Occipital lobe (tissue), 2 donors: ENCODE data around the gene EPB41L1. TPM values are rescaled to one million over a fixed set of nuclear protein-coding genes. Genes with fewer than 3 reads are reported as not detected.
A peak's percentile ranks its signal among the peaks of the same experiment; 100 is the strongest.

Experiments
- DNase-seq: peaks from one replicate; lab custom pipeline; 2025; lab: John Stamatoyannopoulos, UW
- total RNA-seq: library from RNA; depleted of rRNA; stranded (reverse); fragments of >200 nt; gene quantifications from one replicate; pipeline ENCODE4 v1.2.3, GENCODE V29; 2014

The EPB41L1 gene
- 82.2 TPM for total RNA-seq

DNA sequence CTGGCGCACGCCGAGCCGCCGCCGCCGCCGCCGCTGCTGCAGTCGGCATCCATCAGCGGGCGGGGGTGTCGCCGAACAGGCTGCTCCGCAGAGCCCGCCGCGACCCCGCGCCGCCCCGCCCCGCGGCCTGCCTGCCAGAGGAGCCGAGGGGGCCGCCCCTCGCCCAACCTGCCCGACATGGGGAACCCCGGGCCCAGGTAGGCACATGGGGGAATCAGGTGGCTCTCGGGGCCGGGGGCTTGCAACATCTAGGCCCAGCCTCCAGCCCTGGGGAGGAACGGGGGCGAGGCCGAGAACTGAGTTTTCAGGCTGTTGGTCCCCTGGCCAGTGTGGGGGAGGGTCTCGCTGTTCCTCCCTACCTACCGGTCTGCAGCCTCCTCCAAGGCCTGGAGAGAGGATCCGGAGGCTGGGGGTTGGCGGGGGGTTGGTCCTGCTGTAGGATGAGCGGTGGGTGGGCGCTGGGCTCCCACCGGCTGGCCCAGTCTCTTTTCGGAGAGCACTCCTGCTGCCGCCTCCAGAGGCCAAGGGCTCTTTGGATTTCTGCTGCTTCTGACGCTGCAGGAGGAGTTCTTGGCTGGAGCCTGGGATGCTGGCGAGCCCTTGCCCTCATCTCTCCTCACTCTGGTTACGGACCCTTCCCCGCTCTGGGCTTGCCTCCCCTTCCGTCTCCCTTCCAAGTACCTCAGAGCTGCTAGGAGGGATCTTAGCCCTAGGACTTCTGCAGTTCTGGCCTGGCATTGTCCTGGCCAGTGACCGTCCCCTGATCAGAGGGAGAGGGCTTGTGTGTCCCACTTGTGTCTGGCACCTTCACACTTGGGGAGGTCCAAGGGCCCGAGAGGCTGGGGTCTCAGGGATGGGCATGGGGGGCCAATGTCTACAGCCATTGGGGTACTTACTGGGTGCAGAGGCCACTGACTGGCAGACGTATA is at the start of gene EPB41L1:
TSS of gene EPB41L1 (plus strand) at position 41 of the 929 bp plus-strand sequence. CDS start 19,038 bp downstream, outside the sequence.
- peak; percentile 46 for DNase-seq

DNA sequence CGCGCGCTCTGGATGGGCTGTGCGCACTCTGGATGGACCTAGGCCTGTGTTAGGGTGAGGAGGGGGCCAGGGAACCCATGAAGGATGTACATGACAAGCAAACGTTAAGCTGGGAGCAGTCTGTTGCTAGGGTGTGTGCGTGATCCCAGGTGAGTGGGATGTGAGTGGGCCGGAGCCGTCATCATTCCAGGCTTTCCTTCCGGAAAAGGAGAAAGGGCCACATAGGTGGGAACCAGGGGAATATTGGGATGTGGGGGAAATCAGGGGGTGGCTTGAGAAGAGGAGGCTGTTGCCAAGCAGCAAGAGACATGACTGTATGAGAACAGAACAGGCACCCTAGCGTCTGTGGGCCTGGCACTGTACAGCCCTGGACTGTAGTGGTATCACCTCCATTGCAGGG is 49.7 kb upstream of the EPB41L1 start:
- DNase-seq: no peak

DNA sequence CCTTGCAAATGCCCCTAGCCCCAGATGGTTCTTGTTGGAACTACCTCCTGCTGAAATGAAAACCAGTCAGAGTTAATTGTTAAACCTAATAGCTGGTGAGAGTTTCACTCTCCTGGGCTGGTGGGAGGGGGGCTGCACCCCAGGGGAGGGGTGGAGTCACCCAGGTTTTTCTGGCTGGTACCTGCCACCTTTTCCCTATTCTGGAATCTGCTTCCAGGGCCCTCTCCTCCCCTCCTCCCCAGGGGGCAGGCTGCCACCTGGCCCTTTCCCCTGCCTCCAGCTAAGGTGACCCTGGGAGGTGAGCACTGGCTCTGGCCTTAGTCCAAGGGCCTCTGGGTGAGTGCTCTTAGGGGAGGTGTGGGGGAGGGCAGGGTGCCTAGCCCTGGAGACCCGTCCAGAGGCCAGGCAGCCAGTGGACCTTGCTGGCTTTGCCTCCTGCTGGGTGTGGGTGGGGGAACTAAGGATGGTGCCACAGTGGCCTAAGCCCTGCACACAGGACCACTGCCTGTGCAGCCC is 48.8 kb upstream of the EPB41L1 start:
- no peak for DNase-seq

DNA sequence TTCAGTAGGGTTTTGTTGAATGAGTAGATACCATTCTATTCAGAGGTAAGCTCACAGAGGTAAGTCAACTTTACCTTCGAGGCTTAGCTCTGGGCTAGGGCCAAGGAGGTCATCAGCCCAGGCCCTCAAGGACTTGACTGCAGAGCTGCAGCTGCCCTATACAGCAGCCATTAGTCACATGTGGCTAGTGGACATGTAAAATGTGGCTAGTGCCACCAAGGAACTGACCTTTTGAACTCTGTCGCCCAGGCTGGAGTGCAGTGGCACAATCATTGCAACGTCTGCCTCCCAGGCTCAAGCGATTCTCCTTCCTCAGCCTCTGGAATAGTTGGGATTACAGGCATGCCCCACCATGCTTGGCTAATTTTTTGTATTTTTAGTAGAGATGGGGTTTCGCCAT is 47.9 kb upstream of the EPB41L1 start:
- DNase-seq: no peak

DNA sequence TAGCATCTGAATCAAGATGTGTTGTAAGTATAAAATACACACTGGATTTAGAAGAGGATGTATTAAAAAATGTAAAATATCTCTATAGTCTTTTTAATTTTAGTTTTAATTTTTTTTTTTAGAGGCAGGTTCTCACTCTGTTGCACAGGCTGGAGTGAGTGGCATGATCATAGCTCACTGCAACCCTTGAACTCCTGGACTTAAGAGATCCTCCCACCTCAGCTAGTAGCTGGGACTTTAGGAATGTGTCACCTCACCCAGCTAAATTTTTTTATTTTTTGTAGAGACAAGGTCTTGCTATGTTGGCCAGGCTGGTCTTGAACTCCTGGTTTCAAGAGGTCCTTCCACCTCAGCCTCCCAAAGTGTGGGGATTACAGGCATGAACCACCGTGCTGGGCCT is 46.7 kb upstream of the EPB41L1 start:
- no peak for DNase-seq

DNA sequence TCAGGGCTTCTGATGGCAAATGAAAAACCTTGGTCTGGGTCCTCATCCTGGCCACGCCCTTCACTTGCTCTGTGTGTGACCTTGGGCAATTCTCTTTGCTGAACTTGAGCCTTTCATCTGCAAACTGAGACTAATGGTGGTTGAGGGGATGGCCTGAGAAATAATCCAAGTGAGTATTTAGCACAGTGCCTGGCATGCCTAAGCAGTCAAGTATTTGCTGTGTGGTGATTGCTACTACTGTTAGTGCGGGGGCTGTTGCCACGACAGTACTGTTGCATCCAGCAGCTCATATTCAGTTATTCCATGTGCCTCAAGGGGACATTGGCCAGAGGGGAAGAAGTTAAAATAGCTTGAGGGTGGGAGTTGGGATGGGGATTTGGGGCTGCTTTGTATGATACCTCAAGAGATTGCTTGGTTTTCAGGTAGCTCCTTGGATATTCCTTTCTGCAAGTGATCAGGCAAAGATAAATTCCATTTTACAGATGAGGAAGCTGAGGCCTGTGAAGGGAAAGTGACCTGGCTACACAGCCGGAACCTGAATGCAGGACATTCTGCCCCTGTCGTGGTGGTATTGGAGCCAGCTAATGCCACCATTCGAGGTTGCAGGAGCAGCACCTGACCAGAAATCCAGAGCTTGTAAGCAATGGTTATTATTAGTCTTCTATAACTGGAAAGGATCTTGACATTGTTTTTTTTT is 45.1 kb upstream of the EPB41L1 start:
- DNase-seq: no peak

DNA sequence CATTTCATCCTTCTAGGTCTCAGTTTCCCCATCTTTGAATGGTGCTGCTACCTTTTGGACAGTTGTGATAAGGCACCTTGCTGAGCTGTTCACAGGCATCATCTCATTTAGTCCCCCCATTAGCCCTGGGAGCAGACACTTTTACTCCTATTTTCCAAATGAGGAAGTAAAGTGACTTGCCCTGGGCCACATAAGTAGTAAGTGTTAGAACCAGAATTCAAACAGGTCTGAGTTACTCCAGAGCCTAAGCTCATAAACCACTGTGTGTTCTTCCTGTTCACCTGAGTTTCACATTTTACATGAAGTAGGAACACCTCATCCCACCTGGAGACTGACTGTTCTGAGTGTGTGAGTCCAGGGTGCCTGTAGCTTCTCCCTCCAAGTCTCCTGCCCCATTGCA is 43.5 kb upstream of the EPB41L1 start:
- no peak for DNase-seq

DNA sequence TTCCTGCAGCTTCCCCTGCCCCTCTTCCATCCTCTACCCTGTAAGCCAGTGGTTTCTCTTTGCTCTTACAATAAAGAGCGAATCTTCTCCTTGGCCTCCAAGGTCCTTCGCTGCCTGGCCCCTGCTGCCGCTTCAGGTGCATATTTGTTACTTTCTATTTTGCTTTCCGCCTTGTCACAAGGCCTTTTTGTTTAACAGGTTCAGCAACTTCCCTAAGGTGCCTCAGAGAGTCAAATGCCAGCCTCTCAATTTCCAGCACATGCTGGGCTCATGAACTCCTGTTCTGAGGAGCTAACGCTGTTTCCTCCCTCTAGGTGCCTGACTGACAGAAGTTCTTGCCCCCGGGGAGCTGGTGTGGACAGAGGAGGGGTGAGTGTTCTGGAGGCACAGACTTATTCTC is 42.4 kb upstream of the EPB41L1 start:
- no peak for DNase-seq

DNA sequence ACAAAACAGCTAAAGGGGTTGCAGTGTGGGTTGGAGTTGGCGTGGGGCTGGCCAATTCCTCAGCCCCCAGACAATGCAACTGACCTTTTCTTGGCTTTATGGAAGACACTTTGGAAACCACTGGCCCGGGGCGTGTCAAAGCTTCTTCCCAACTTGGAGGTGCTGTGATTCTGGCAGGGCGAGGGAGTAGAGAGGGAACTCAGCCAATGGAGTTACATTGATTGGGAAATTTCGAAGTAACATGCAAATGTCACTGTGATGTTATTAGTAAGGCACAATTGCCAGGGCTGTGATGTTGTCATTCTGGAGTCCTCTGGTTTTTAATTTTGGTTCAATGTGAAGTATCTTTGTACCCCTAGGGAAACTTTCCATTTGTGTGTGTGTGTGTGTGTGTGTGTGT is 41.5 kb upstream of the EPB41L1 start:
- DNase-seq: no peak

DNA sequence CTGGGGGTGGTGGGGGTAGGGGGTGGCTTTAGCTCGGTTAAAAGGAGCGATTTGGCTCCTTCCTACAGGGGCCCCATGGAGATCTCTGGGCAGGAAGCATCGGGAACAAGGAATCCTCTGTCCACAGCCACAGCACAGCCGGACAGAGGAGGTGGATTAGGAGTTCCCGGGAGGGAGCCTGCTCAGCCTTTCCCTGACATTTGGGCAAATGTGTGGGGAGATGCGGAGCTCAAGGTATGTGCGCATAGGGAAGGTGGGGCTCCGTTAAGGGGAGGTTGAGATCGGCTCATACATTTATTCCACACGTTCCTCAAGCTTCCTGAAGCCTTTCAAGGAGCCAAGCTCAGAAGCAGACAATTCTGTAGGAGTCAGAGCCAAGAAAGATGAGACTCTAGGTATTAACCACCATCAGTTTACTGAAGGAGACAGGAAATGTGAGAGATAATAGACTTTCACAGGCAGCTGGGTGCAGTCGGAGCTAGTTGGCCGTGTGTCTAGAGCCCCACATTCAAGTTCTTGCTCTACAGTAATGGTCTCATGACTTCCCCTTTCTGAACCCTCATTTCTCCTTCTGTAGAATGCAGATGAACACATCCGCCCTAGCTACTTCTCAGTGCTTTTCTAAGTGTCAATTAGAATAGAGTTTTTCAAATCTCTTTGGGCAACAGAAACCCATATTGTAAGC is 40.8 kb upstream of the EPB41L1 start:
- no peak for DNase-seq

DNA sequence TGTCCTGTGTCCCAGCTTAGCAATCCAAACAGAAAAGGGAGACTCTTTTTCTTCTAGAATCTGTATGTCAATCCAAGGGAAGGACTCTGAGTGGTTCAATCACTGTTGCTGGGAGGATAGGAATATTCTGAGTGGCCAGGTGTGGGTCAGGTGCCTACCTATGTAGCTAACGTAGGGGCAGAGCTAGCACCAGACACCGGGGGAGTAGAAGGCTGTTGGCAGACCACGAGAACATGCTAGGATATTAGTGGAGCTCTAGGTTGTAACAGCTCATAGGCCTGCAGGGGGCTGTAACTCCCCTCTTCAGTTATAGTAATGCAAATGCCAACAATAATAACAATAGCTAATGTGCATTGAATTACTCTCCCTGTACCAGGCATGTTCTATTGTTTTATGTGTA is 39.8 kb upstream of the EPB41L1 start:
- no peak for DNase-seq

DNA sequence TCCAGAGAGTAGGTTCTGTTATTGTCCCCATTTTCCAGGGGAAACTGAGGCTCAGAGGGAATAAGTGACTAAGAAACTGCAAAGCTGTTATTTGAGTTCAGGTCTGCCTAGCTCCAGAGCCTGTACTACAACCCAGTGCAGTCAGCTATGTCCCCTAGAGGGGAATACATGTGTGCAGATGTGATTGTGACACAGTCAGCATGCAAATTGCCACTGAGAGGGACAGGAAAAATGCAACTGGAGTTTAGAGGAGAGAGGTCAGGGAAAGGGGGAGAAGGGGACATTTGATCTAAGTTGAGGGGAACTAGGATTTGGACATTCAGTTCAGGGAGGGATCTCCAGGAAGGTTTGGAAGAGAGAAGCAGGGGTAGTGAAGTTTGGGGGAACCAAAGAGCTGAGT is 38.6 kb upstream of the EPB41L1 start:
- no peak for DNase-seq

DNA sequence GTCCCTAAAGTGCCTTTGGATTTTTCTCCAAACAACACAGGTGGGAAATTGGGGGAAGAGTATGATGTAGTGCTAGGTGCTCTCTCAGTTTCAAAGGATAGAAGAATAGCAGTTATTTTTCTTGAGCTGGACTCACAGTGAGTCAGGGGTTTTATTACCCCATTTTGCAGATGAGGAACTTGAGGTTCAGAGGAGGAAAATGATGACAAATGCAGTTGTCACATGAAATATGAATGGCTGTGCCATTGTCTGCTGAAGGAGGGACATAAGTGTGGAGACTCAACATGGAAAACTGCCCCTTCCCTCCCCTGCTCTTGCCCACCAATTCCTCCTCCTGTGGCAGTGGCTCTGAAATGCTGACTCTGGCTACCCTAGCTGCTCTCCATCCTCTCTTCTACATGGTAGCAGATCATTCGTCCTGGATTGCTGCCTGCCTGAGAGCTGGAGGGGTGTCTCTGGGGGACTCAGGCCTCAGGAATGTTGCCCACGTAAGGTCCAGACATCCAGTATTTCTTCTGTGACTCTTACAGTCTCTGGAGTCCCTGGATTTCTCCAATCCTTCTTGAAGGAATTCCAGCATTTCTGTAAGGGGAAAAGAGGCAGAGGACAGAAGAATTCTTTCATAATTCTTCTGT is 37.6 kb upstream of the EPB41L1 start:
- no peak for DNase-seq

DNA sequence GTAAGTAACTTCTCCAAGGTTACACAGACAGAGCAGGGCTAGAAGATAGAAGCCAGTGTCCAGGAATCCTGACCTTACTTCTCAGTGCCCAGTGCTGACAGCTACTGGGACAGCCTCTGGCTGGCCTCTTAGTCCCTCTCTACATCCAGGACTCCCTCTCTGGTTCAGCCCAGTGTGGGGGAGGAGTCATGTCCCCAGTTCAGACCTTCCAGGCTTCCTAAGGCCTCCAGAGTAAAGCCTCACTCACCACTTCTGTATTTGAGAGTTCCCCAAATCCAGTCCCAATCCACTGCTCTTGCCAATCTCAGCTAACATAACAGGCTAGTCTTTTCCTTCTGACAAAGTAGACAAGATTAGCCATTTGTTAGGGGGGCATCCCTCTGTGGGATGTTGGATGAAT is 36.9 kb upstream of the EPB41L1 start:
- no peak for DNase-seq

DNA sequence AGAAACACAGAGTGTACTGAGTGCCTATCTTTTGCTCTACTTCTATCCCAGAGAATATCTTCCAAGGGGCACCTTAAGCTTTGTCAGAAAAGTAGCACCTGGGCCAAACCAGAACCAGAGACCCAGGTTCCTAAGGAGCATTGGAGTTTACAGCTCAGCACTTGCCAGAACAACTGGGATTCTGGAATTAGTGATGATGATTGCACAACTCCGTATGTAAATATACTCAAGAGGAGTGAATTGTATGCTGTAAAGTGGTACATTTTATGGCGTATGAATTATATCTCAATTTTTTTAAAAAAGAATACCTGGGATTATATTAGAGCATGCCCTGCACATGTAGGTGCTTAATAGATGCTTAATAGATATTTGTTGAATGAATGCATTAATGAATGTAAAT is 36.2 kb upstream of the EPB41L1 start:
- DNase-seq: no peak

DNA sequence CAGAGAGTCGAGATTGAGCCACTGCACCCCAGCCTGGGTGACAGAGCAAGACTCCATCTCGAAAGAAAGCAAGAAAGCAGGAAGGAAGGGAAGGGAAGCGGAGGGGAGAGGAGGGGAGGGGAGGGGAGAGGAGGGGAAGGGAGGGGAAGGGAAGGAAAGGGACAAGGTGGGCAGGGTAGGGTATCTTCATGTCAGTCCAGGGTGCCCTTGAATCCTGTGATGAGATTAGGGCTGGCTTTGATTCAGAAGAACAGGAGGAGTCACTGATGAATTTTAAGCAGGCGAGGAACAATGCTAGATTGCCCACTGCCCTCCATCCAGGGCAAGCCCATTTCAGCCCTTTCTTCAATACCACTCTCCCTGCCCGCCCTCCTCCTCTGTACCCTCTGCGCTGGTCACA is 35.0 kb upstream of the EPB41L1 start:
- DNase-seq: no peak

DNA sequence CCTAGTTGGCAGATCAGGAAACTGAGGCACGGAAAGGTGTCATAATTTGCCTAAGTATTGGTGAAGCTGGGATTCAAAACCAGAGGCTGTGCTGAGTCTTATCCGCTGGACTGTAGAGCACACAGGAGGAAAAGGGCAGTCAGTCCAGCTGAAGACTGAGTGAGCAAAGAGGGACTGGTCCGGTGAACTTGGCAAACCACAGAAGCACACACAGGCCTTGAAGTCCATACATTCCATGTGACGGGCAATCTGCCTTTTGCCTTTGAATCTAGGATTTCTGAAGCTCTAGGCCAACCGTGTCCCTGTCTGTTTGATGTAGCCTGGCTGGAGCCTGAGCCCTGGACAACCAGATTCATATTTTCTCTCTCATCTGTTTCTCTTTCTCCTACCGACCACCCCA is 34.3 kb upstream of the EPB41L1 start:
- DNase-seq: no peak

DNA sequence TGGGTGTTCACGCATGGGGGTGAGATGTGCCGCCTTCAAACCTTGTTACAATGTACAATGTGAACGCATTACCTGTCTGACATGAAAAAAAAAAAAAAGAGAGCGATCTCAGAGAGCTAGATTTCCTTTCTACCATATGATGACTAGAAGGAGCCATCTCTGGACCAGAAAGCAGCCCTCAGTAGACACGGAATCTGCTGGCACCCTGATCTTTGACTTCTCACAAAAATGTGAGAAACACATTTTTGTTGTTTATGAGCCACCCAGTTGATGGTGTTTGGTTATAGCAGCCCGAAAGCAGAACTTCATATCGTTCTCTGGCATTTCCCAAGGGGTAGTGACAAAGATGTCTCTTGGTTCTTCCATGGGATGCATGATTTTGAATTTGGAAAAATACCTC is 33.5 kb upstream of the EPB41L1 start:
- no peak for DNase-seq

DNA sequence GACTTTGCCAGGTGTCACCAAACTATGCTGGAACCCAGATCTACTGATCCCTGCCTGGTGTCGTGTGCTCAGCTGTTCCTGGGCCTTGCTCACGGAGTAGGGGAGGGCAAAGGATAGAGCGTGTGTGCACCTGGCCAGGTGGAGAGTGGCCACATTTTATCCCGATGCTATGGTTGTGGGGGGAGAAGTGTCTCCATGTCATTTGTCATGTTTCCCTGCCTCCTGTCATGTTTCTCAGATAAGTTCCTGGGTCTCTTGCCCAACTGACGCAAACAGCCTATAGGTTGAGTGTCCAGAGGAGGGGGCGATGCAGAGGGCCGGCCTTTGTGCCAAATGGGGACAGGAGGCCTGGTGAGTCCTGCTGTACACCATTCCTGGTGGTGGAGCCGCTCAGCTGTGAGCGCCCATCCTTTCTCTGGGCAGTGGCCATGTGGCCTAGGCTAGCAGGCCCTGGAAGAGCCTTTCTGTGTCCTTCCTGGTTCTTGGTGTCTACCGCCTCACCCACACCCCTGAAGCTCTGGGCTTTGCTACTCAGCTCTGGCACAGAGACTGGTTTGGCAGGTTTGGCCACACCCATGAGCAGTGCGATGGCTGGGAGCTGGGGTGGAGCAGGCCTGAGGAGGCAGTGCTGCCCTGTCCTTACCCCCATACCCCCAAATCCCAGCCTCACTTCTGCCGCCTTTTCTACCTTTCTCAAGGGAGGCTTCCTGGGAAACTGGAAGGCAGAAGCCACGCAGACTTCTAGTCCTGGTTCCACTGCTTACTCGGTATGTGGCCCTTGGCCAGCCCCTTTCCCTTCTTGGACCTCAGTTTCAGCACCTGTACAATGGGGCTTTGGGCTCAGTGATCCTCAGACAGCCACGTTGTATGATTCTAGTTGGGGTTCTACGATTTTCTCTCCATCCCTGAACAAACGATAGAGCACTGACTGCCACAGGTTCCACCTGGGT is 32.3 kb upstream of the EPB41L1 start:
- no peak for DNase-seq

DNA sequence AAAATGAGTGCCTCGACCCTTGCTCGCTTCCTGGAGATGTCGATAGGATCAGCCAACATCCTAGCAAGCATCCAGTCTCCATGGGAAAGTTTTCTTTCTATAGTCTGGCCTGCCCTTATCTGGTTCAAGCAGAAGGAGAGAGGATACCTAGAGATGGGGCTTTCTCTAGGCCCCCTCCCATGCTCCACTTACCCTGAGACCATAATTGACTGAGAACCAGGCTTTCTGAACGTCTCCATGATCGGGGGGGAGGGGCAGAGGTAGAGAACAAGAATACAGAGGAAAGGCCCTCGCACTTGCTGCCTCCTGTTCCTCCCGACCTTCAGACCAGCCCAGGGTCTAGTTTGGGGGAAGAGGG is 31.6 kb upstream of the EPB41L1 start:
- DNase-seq: no peak

DNA sequence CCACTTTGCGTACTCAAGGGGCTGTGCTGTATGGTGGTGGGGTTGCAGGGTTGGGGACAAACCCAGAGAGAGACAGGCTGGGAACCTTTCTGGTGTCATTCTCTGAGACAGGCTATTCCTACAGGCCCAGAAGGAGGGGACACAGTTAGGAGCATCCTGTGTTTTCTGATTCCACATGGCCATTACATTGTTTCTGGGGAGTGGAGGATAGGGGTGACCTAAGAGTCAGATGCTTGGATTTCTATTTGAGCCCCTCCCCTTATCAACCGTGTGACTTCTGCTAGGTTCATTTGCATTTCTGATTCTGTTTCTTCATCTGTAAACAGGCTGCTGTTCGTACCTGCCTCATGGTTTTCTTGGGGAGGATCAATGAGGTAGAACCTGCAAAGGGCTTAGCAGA is 29.4 kb upstream of the EPB41L1 start:
- DNase-seq: no peak
